ENCODE data around the gene TECTB.

Gene TECTB

DNA sequence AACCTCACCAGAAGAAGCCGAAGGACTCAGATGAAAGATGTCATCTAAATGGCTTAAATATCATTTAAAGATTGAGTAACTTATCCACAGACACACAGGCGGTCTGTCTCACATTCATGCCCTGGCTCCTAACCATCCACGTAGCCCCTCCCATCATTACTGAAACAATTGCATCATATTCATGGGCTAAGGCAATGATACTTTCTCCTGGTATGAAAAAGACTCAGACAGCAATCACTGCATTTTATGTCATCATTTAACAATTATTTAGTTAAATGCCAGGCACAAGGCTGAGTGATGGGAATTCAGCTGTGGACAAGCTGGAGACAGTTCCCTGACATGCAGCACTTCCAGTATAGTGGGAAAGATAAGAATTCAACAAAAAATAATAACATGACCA lies 11.2 kb upstream of the TECTB start:
- H3K9ac ChIP-seq (ENCODE audit: insufficient read length, low read depth), result no peak overlapping the region
- TF ChIP-seq ZNF274 (IDR thresholded peaks at IDR 0.05; ENCODE audit: low read depth, low read length), result no peak
- no peak for TF ChIP-seq YY1 (IDR thresholded peaks at IDR 0.05; ENCODE audit: insufficient read depth, insufficient read length)
- TF ChIP-seq SUZ12 (IDR thresholded peaks at IDR 0.05; ENCODE audit: extremely low read depth, insufficient read depth, insufficient read length), result no peak
- no peak overlapping the region for H3K4me3 ChIP-seq (ENCODE audit: insufficient read length, low read depth)
- no peaks in the 10 kb centered on the region for H3K36me3 ChIP-seq (ENCODE audit: insufficient read depth, insufficient read length, low read length)
- no peaks in the 10 kb centered on the region for H3K27me3 ChIP-seq (ENCODE audit: insufficient read depth, insufficient read length)
- no peaks in the 10 kb centered on the region for H3K4me1 ChIP-seq (ENCODE audit: insufficient read depth, insufficient read length)
- no peaks in the 10 kb centered on the region for H3K9me3 ChIP-seq (ENCODE audit: insufficient read depth, low read length)
- no peak for DNase-seq (ENCODE audit: low read depth, low spot score)

DNA sequence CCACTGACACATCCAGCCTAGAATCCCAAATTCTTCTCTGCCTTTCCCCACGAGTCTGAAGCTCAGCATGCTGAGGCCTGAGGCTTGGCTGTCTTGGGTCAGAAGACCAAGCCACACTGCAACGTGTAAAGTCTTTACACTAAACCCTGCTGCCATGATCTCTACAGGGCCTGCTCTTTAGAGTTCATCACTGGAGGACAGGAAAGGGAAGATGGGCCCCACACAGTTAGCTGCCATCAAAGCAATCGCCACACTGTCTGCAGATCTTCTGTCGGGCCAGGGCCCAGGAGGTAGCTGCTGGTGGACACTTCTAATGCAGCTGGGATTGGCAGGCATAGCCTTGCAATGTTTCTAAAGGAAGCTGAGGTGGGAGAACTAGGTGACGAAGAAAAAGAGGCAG lies 8.4 kb upstream of the TECTB start:
- Histone ChIP-seq H3K9ac (ENCODE audit: insufficient read length, low read depth) (no peak overlapping the region), H3K9me3 (ENCODE audit: insufficient read depth, low read length) (no peaks in the 10 kb centered on the region), H3K27me3 (ENCODE audit: insufficient read depth, insufficient read length) (no peaks in the 10 kb centered on the region), H3K4me1 (ENCODE audit: insufficient read depth, insufficient read length) (no peaks in the 10 kb centered on the region), H3K36me3 (ENCODE audit: insufficient read depth, insufficient read length, low read length) (no peaks in the 10 kb centered on the region), H3K4me3 (ENCODE audit: insufficient read length, low read depth) (no peak overlapping the region)
- no peak for DNase-seq (ENCODE audit: low read depth, low spot score)
- TF ChIP-seq ZNF274 (IDR thresholded peaks at IDR 0.05; ENCODE audit: low read depth, low read length) (no peak), SUZ12 (IDR thresholded peaks at IDR 0.05; ENCODE audit: extremely low read depth, insufficient read depth, insufficient read length) (no peak), YY1 (IDR thresholded peaks at IDR 0.05; ENCODE audit: insufficient read depth, insufficient read length) (no peak)

DNA sequence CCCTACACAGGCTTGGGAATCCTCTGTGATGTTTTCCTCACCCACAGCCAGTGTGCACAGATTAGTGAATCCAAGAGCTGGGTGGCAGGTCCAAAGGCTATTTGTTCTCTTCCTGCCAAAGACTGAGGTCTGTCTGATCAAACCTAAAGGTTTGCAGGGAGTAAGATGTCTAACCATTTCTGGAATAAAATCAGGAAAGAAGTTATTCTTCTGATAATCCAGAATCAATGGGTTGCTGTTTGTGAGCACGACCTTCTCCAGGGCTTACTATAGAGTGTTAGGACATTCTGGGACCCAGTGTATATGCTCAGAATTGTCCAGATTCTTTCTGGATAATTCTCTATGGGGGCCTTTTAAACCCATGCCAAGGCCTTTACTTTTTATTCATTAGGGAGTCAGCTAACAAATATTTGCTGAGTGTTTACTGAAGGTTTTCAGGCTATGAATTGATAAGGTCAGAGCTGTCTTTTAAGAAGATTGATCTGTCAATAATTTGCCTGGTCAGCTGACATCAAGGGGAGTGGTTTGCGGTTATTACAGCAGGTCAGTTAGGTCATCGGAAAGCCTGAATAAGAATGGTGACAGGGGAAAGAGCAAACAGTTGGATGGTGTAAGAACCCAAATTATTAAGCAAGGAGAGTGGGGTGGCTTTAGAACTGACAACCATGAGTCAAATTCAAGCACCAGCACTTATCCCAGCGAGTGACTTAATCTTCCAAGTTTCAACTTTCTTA lies 7.5 kb upstream of the TECTB start:
- no peaks in the 10 kb centered on the region for H3K9me3 ChIP-seq (ENCODE audit: insufficient read depth, low read length)
- no peaks in the 10 kb centered on the region for H3K36me3 ChIP-seq (ENCODE audit: insufficient read depth, insufficient read length, low read length)
- no peak overlapping the region for H3K4me3 ChIP-seq (ENCODE audit: insufficient read length, low read depth)
- no peaks in the 10 kb centered on the region for H3K27me3 ChIP-seq (ENCODE audit: insufficient read depth, insufficient read length)
- H3K4me1 ChIP-seq (ENCODE audit: insufficient read depth, insufficient read length), result no peaks in the 10 kb centered on the region
- TF ChIP-seq SUZ12 (IDR thresholded peaks at IDR 0.05; ENCODE audit: extremely low read depth, insufficient read depth, insufficient read length) (no peak), ZNF274 (IDR thresholded peaks at IDR 0.05; ENCODE audit: low read depth, low read length) (no peak), YY1 (IDR thresholded peaks at IDR 0.05; ENCODE audit: insufficient read depth, insufficient read length) (no peak)
- DNase-seq (ENCODE audit: low read depth, low spot score), result no peak
- no peak overlapping the region for H3K9ac ChIP-seq (ENCODE audit: insufficient read length, low read depth)

DNA sequence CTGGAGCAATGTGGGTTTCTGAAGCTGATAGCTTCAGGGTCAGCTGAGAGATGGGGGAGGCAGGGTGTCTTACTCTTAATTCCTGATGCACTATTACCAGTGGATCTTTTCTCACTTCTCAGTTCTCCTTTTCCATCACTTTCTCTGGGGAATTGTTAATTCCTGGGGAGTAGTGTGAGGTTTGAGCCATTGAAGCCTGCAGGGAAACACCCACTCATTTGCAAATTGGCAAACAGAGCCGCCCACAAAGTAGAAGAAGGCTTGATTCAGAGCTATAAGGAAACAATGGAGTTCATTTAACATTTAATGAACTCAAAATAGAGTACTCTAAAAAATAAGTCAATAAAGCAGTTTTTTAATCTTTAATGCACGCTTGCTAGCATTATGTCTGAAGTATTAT lies 4.3 kb upstream of the TECTB start:
- TF ChIP-seq YY1 (IDR thresholded peaks at IDR 0.05; ENCODE audit: insufficient read depth, insufficient read length) (no peak), SUZ12 (IDR thresholded peaks at IDR 0.05; ENCODE audit: extremely low read depth, insufficient read depth, insufficient read length) (no peak), ZNF274 (IDR thresholded peaks at IDR 0.05; ENCODE audit: low read depth, low read length) (no peak)
- no peaks in the 10 kb centered on the region for H3K36me3 ChIP-seq (ENCODE audit: insufficient read depth, insufficient read length, low read length)
- no peaks in the 10 kb centered on the region for H3K9me3 ChIP-seq (ENCODE audit: insufficient read depth, low read length)
- H3K27me3 ChIP-seq (ENCODE audit: insufficient read depth, insufficient read length), result no peaks in the 10 kb centered on the region
- H3K4me3 ChIP-seq (ENCODE audit: insufficient read length, low read depth), result no peak overlapping the region
- no peaks in the 10 kb centered on the region for H3K4me1 ChIP-seq (ENCODE audit: insufficient read depth, insufficient read length)
- no peak for DNase-seq (ENCODE audit: low read depth, low spot score)
- H3K9ac ChIP-seq (ENCODE audit: insufficient read length, low read depth), result no peak overlapping the region

DNA sequence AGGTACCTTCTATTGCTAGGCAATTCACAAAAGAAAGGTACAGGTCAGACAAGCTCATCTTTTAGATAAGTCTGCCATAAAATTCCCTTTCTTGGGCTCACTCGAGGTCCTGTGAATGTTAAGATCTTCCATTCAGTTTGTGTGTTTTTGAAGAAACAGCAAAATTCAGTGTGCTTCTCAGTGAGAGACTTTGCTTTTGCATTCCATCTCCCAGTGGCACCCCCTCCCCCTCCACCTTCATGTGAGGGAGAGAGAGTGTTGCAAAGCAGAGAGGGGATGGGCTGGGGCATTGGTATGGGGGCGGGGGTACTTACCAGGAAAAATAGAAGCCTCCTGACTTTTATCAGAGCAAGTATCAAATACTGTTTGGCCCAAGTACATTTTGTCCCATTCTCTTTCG lies 3.8 kb upstream of the TECTB start:
- Histone ChIP-seq H3K9me3 (ENCODE audit: insufficient read depth, low read length) (no peaks in the 10 kb centered on the region), H3K9ac (ENCODE audit: insufficient read length, low read depth) (no peak overlapping the region), H3K4me1 (ENCODE audit: insufficient read depth, insufficient read length) (no peaks in the 10 kb centered on the region), H3K36me3 (ENCODE audit: insufficient read depth, insufficient read length, low read length) (no peaks in the 10 kb centered on the region), H3K27me3 (ENCODE audit: insufficient read depth, insufficient read length) (no peaks in the 10 kb centered on the region), H3K4me3 (ENCODE audit: insufficient read length, low read depth) (no peak overlapping the region)
- TF ChIP-seq YY1 (IDR thresholded peaks at IDR 0.05; ENCODE audit: insufficient read depth, insufficient read length) (no peak), SUZ12 (IDR thresholded peaks at IDR 0.05; ENCODE audit: extremely low read depth, insufficient read depth, insufficient read length) (no peak), ZNF274 (IDR thresholded peaks at IDR 0.05; ENCODE audit: low read depth, low read length) (no peak)
- DNase-seq (ENCODE audit: low read depth, low spot score), result no peak

DNA sequence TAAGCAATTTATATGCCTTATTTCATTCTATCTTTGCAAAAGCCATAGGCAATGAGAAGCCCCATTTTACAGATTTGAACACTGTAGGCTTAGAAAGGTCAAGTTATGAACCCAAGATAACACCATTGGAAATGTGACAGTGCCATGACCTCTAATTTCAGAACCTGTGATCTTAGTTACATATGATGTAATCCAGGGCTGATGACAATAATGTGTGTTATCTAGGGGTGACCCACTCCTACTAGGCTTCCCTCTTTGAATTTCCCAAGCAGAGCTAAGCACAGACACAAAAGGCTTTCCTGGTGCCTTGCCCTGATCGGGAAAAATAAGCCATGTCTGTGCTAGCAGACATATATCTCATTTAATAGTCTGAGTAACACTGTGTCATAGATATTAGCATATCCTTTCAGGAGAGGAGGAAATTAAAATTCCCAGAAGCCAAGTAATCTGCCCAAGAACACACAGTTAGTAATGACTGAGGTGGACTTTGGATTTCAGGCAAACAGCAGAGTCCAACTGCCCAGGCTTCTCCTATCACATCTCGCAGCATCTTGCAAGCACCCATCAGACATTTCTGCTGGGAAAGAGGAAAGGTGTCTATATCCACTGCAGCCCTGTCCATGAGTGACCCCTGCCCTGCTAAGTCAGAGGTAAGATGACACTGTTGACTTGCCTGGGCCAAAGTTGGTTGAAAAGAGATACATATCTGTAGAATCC lies 2.8 kb upstream of the TECTB start:
- H3K36me3 ChIP-seq (ENCODE audit: insufficient read depth, insufficient read length, low read length), result no peaks in the 10 kb centered on the region
- H3K4me3 ChIP-seq (ENCODE audit: insufficient read length, low read depth), result no peak overlapping the region
- no peak for DNase-seq (ENCODE audit: low read depth, low spot score)
- no peaks in the 10 kb centered on the region for H3K4me1 ChIP-seq (ENCODE audit: insufficient read depth, insufficient read length)
- no peak for TF ChIP-seq ZNF274 (IDR thresholded peaks at IDR 0.05; ENCODE audit: low read depth, low read length)
- TF ChIP-seq SUZ12 (IDR thresholded peaks at IDR 0.05; ENCODE audit: extremely low read depth, insufficient read depth, insufficient read length), result no peak
- no peak for TF ChIP-seq YY1 (IDR thresholded peaks at IDR 0.05; ENCODE audit: insufficient read depth, insufficient read length)
- H3K9ac ChIP-seq (ENCODE audit: insufficient read length, low read depth), result no peak overlapping the region
- no peaks in the 10 kb centered on the region for H3K9me3 ChIP-seq (ENCODE audit: insufficient read depth, low read length)
- no peaks in the 10 kb centered on the region for H3K27me3 ChIP-seq (ENCODE audit: insufficient read depth, insufficient read length)

DNA sequence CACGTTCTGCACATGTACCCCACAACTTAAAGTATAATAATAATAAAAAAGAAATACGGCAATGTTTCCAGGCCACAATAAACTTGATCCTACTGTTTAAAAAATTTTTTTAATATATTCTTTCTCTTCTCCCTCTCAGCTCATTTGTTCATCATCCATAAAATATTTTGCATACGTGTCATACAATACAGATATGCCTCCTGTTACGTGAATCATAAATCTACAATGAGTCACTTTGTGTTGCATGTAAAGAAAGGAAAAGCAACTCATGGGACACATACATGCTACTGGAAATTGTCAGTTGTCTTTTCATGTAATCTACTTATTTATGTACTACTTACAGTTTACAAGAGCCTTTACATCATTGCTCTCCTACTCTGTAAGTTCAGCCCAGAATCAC lies 1.1 kb upstream of the TECTB start:
- no peaks in the 10 kb centered on the region for H3K4me1 ChIP-seq (ENCODE audit: insufficient read depth, insufficient read length)
- DNase-seq (ENCODE audit: low read depth, low spot score), result no peak
- H3K9me3 ChIP-seq (ENCODE audit: insufficient read depth, low read length), result no peaks in the 10 kb centered on the region
- no peak overlapping the region for H3K9ac ChIP-seq (ENCODE audit: insufficient read length, low read depth)
- no peaks in the 10 kb centered on the region for H3K27me3 ChIP-seq (ENCODE audit: insufficient read depth, insufficient read length)
- TF ChIP-seq SUZ12 (IDR thresholded peaks at IDR 0.05; ENCODE audit: extremely low read depth, insufficient read depth, insufficient read length), result no peak
- no peak for TF ChIP-seq ZNF274 (IDR thresholded peaks at IDR 0.05; ENCODE audit: low read depth, low read length)
- no peak for TF ChIP-seq YY1 (IDR thresholded peaks at IDR 0.05; ENCODE audit: insufficient read depth, insufficient read length)
- no peaks in the 10 kb centered on the region for H3K36me3 ChIP-seq (ENCODE audit: insufficient read depth, insufficient read length, low read length)
- H3K4me3 ChIP-seq (ENCODE audit: insufficient read length, low read depth), result no peak overlapping the region
